ENCODE data around the gene CEP170B. TPM values are rescaled to one million over a fixed set of nuclear protein-coding genes. Genes with fewer than 3 reads are reported as not detected.
A peak's percentile ranks its signal among the peaks of the same experiment; 100 is the strongest.

CEP170B gene
- total and polyA plus RNA-seq, 2 of the 8 experiments (the other 6 are each of a cell fraction or from before 2014, with no cell fraction given) = 9.1 to 33.8 TPM

GRCh38 chr14:104885031-104885972 lies 20.2 kb downstream of the CEP170B start:
- Histone ChIP-seq H3K14ac (ENCODE audit: insufficient read length) (no peak overlapping the region), H4K8ac (ENCODE audit: extremely low read depth, insufficient read depth, low read length) (peak overlapping the region; percentile 51; the same call in 1 of the 2 replicates), H3K79me2 (ENCODE audit: control insufficient read depth in 1 of 2, insufficient read depth in 2 of 2, low read length in 2 of 2) (no peaks in the 10 kb centered on the region), H2BK120ac (replicated peaks; ENCODE audit: low read depth, low read length) (no peak overlapping the region), H3K4me2 (ENCODE audit: insufficient read depth in 1 of 2, low read depth in 2 of 2, low read length in 2 of 2) (no peak overlapping the region), H4K20me1 (replicated peaks in 1 of 2; ENCODE audit: control insufficient read depth in 1 of 2, insufficient read depth in 2 of 2, low read length in 2 of 2) (peaks cover 0 to 18% of the 10 kb centered on the region in 2 experiments), H3K27me3 (replicated peaks in 1 of 4; ENCODE audit: control insufficient read depth in 3 of 4, extremely low read depth in 1 of 4, insufficient read depth in 3 of 4, low read length in 3 of 4) (no peaks in the 10 kb centered on the region), H2BK20ac (ENCODE audit: low read length) (no peak overlapping the region), H4K91ac (replicated peaks; ENCODE audit: insufficient read length, low read length) (no peak overlapping the region), H3K9me3 (ENCODE audit: insufficient read depth in 2 of 2, low read depth in 1 of 2, low read length in 1 of 2) (no peaks in the 10 kb centered on the region), H3K9ac (replicated peaks in 1 of 4; ENCODE audit: extremely low read depth in 1 of 4, low read depth in 3 of 4, low read length in 3 of 4) (no peak overlapping the region), H4K5ac (ENCODE audit: insufficient read length, low read depth, low read length) (no peak overlapping the region), H3K4ac (replicated peaks; ENCODE audit: insufficient read length, low read depth, low read length) (no peak overlapping the region), H3K36me3 (ENCODE audit: control insufficient read depth in 2 of 4, insufficient read depth in 4 of 4, low read length in 3 of 4) (peaks cover 2 to 41% (median 5%) of the 10 kb centered on the region in 4 experiments; a peak in 5 of 8 replicates), H3K4me3 (ENCODE audit: extremely low read depth in 1 of 4, insufficient read depth in 2 of 4, low read depth in 3 of 4, low read length in 4 of 4) (no peak overlapping the region), H3K27ac (ENCODE audit: low read depth, low read length) (no peak overlapping the region), H2AK5ac (ENCODE audit: low read depth, low read length) (no peak overlapping the region), H2BK15ac (ENCODE audit: low read length) (no peak overlapping the region), H3K18ac (ENCODE audit: extremely low read depth, low read length) (no peak overlapping the region), H3K56ac (replicated peaks; ENCODE audit: insufficient read length, low read depth, low read length) (no peak overlapping the region), H3K23me2 (ENCODE audit: low read depth, low read length) (peaks cover 3% of the 10 kb centered on the region; the same call in 1 of the 2 replicates), H3K79me1 (ENCODE audit: low read depth, low read length) (no peaks in the 10 kb centered on the region; the same call in 1 of the 2 replicates), H3K4me1 (replicated peaks in 1 of 4; ENCODE audit: control insufficient read depth in 3 of 4, insufficient read depth in 4 of 4, low read length in 3 of 4) (peaks cover 0 to 13% (median 0%) of the 10 kb centered on the region in 4 experiments; a peak in 2 of 7 replicates), H2BK12ac (ENCODE audit: low read depth, low read length) (no peak overlapping the region), H3K23ac (ENCODE audit: insufficient read length) (no peak overlapping the region), H2AFZ (ENCODE audit: low read length) (no peak overlapping the region), H2BK5ac (ENCODE audit: low read depth, low read length) (no peak overlapping the region)
- ChIA-PET CTCF (ENCODE audit: partially characterized antibody) (no interaction called here), POLR2A (ENCODE audit: partially characterized antibody) (interaction anchor here (2.7 kb wide), 1 partner anchor 11 kb away, joined by 8 read pairs; no protein-coding TSS in a partner anchor)
- WGBS, 2 experiments (ENCODE audit: extremely low coverage in 1 of 2, insufficient coverage in 1 of 2, insufficient read length in 1 of 2, insufficient replicate concordance in 2 of 2, low coverage in 1 of 2, low lambda C conversion rate in 2 of 2, missing lambda C conversion rate in 1 of 2) = 94% methylated on average over 21 of the region's 38 CpGs; no CpG with 5 or more reads in 1 of the 2 experiments
- DNase-seq (ENCODE audit: low read depth in 1 of 2, low spot score in 2 of 2) (peak in 1 of 2 experiments; percentile 42), FAIRE-seq (no peak)
- no peak for TF ChIP-seq HDAC6 (IDR thresholded peaks at IDR 0.05; ENCODE audit: low read depth, low read length)
- no peak for TF ChIP-seq SP1 (IDR thresholded peaks at IDR 0.05; ENCODE audit: low read depth, low read length)
- no peak for TF ChIP-seq SRF (IDR thresholded peaks at IDR 0.05; ENCODE audit: low read depth, low read length)
- no peak for TF ChIP-seq PHF8 (conservative IDR thresholded peaks at IDR 0.05; ENCODE audit: low read depth, low read length)
- TF ChIP-seq EZH2 (IDR thresholded peaks at IDR 0.05; ENCODE audit: low read depth, low read length, severe bottlenecking) = no peak
- no peak for TF ChIP-seq ASH2L (IDR thresholded peaks at IDR 0.05; ENCODE audit: low read length)
- TF ChIP-seq EGR1 (IDR thresholded peaks at IDR 0.05; ENCODE audit: borderline replicate concordance, low read depth, low read length) = no peak
- no peak for TF ChIP-seq ATF2 (IDR thresholded peaks at IDR 0.05; ENCODE audit: low read length)
- no peak for TF ChIP-seq GABPA (IDR thresholded peaks at IDR 0.05; ENCODE audit: borderline replicate concordance, insufficient read depth, low read length)
- no peak for TF ChIP-seq ZNF274 (IDR thresholded peaks at IDR 0.05; ENCODE audit: borderline replicate concordance, extremely low read depth, low read length)

Data from H1 (cell line).